LNCAP (cell line): ENCODE measurements around the gene PTPRM.

Experiments used
- CTCF ChIP-seq: fragments of 450-650 bp; IDR thresholded peaks from 2 replicates; pipeline ENCODE4 v1.5.1; 2017; ENCODE audit warnings: mild to moderate bottlenecking

PTPRM gene

GRCh38 chr18:8366656-8367055 lies 799.5 kb downstream of the PTPRM start:
- no peak for TF ChIP-seq CTCF

GRCh38 chr18:8367217-8367988 lies 800.3 kb downstream of the PTPRM start:
- TF ChIP-seq CTCF: no peak

GRCh38 chr18:8368512-8369217 lies 801.5 kb downstream of the PTPRM start:
- TF ChIP-seq CTCF: no peak

- TF ChIP-seq CTCF: no peak
Measured at GRCh38 chr18:8373486-8373885, 806.4 kb downstream of the PTPRM start.

- TF ChIP-seq CTCF: no peak
Measured at GRCh38 chr18:8374676-8375075, 807.6 kb downstream of the PTPRM start.

GRCh38 chr18:8375249-8375648 lies 808.1 kb downstream of the PTPRM start:
- no peak for TF ChIP-seq CTCF

- TF ChIP-seq CTCF: no peak
Measured at GRCh38 chr18:8376113-8376512, 809.0 kb downstream of the PTPRM start.
